Activated T-helper 1 cell treated with anti-CD3 and anti-CD28 coated beads, Interleukin-12 subunit alpha, Interleukin-12 subunit beta, Interleukin-2, Interleukin-4 antibody, amounts not matched to agents 30 ng/mL and 10 ng/mL and 1 ng/mL, durations not matched to agents 14 hours and 24 hours and 36 hours (primary cell): Measurements from ENCODE around the gene PDE4D. TPM values are rescaled to one million over a fixed set of nuclear protein-coding genes. Genes with fewer than 3 reads are reported as not detected.

Experiments used
- DNase-seq: peaks from one replicate; pipeline ENCODE4 v3.0.0; 2021; ENCODE audit warnings: low spot score
- H3K27ac Mint-ChIP-seq: one replicate; pipeline ENCODE4 v1.8.0; 2021; ENCODE audit warnings: mild to moderate bottlenecking, mixed read lengths
- H3K27me3 Mint-ChIP-seq: one replicate; pipeline ENCODE4 v1.8.0; 2022; ENCODE audit warnings: mild to moderate bottlenecking, moderate library complexity, mixed read lengths; ENCODE audit not compliant: insufficient read depth
- H3K36me3 Mint-ChIP-seq: one replicate; pipeline ENCODE4 v1.8.0; 2021; ENCODE audit warnings: low read depth, mixed read lengths
- H3K4me1 Mint-ChIP-seq: one replicate; pipeline ENCODE4 v1.8.0; 2021; ENCODE audit warnings: low read depth, mixed read lengths
- H3K4me3 Mint-ChIP-seq: one replicate; pipeline ENCODE4 v1.8.0; 2021; ENCODE audit warnings: mild to moderate bottlenecking, moderate library complexity, mixed read lengths
- H3K9me3 Mint-ChIP-seq: one replicate; pipeline ENCODE4 v1.8.0; 2021; ENCODE audit warnings: mixed read lengths
- intact Hi-C: fragments of 100-400 bp; cut with micrococcal nuclease; formaldehyde crosslinking; loops from one replicate; pipeline ENCODE4 v1.15.1; 2024
- total RNA-seq: library from RNA; stranded (reverse); gene quantifications from 2 replicates; pipeline ENCODE4 v1.2.3, GENCODE V29; 2022

The PDE4D gene
- total RNA-seq, 1 donor from 2014 or later: 50.6 TPM

DNA sequence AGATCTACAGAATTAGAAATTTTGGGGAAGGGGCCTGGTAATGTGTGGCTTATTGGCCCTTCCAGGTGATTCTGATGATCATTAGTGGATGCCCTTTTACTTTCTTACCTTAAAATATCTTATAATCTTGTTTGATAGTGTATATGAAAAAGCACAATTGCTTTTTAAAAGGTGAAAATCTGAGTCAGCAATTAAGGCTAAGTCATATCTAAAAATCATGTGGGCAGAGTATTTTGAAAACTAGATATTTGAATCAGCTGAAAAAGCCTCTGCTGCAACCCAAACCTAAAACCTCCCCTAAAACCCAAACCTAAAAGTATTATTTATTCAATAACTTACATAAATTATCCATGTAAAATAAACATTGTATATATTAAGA, 359.8 kb downstream of the PDE4D start:
- Mint-ChIP-seq H3K4me3 (no peak overlapping the region), H3K27ac (no peak overlapping the region), H3K4me1 (no peaks in the 10 kb centered on the region), H3K36me3 (no peaks in the 10 kb centered on the region), H3K27me3 (no peaks in the 10 kb centered on the region), H3K9me3 (no peaks in the 10 kb centered on the region)
- DNase-seq: no peak
- intact Hi-C loops: no loop called here

DNA sequence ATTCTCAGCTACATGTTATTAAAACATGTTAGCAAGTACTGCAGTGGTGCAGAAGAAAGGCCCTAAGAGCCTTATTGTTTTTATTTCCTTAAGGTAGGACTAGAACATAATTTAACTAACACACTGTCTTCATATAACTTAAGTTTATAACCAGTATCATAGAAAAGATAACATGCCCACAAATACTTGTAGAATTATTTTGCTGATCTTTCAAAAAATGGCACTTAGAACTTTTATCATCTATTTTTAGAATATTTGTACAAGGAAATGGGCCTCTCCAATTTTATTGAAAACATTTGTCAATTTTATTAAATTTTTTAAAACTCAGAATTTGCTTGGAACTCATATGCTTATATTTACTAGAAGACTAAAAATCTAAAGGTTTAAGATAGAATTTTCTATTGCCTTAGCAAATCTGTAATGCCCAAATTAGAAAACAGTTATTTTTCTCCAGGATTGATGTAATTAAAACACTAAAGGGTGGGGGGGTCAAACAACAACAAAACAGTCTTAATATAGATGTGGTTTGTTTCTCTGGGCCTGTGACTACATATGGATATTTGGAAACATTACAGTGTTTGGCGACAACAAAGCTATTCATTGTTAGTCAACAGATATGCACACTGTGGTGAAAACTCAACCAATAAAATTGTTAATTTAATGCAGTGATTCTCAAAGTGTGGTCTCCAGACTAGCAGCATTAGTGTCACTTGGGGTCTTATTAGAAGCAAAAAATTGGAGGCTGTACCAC, 360.4 kb downstream of the PDE4D start:
- H3K9me3 Mint-ChIP-seq: no peaks in the 10 kb centered on the region
- intact Hi-C loops: no loop called here
- DNase-seq: no peak
- no peak overlapping the region for H3K4me3 Mint-ChIP-seq
- H3K36me3 Mint-ChIP-seq: no peaks in the 10 kb centered on the region
- H3K27ac Mint-ChIP-seq: no peak overlapping the region
- no peaks in the 10 kb centered on the region for H3K4me1 Mint-ChIP-seq
- H3K27me3 Mint-ChIP-seq: no peaks in the 10 kb centered on the region

DNA sequence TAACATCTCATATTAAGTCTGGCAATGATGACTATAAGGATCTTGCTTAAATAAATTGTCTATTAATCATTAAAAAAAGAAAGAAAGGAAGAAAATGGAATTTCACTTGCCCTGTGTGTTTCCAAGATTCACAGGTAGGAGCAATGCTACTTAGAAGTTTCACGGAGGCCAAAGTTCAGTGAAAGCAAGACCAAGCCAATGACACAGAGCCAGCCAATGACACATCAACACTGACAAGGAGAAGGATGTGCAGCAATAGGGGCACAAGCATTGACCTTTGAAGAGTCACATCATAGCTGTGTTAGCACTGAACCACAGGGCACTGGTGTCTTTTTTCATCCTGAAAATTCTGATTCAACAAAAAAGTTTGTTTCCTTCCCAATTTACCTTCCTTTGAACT, 364.3 kb downstream of the PDE4D start:
- H3K27me3 Mint-ChIP-seq: no peaks in the 10 kb centered on the region
- intact Hi-C loops: no loop called here
- H3K27ac Mint-ChIP-seq: no peak overlapping the region
- H3K36me3 Mint-ChIP-seq: peaks cover 2% of the 10 kb centered on the region
- no peak overlapping the region for H3K4me3 Mint-ChIP-seq
- no peaks in the 10 kb centered on the region for H3K4me1 Mint-ChIP-seq
- DNase-seq: no peak
- peaks cover 6% of the 10 kb centered on the region for H3K9me3 Mint-ChIP-seq

GRCh38 chr5:59528202-59528862, 365.2 kb downstream of the PDE4D start:
- Mint-ChIP-seq H3K9me3 (peaks cover 14% of the 10 kb centered on the region), H3K4me3 (no peak overlapping the region), H3K27me3 (no peaks in the 10 kb centered on the region), H3K36me3 (peaks cover 5% of the 10 kb centered on the region), H3K4me1 (no peaks in the 10 kb centered on the region), H3K27ac (no peak overlapping the region)
- intact Hi-C loops: no loop called here
- no peak for DNase-seq

- DNase-seq: no peak
These were observed 367.6 kb downstream of the PDE4D start for GRCh38 chr5:59525957-59526356.

DNA sequence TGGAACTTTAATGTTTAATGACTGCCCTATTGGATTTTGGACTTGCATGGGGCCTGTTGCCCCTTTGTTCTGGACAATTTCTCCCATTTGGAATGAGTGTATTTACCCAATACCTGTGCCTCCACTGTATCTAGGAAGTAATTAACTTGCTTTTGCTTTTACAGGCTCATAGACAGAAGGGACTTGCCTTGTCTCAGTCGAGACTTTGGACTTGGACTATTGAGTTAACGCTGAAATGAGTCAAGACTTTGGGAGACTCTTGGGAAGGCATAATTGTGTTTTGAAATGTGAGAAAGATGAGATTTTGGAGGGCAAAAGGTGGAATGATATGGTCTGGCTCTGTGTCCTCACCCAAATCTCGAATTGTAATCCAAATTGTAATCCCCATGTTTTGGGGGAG, 368.2 kb downstream of the PDE4D start:
- Mint-ChIP-seq H3K27ac (no peak overlapping the region), H3K36me3 (peaks cover 5% of the 10 kb centered on the region), H3K27me3 (no peaks in the 10 kb centered on the region), H3K9me3 (peaks cover 17% of the 10 kb centered on the region), H3K4me3 (no peak overlapping the region), H3K4me1 (no peaks in the 10 kb centered on the region)
- no peak for DNase-seq
- intact Hi-C loops: no loop called here

More at GRCh38 chr5:59525957-59526356, 367.6 kb downstream of the PDE4D start:
- intact Hi-C loops: no loop called here
- H3K27me3 Mint-ChIP-seq: no peaks in the 10 kb centered on the region
- peaks cover 17% of the 10 kb centered on the region for H3K9me3 Mint-ChIP-seq
- H3K4me3 Mint-ChIP-seq: no peak overlapping the region
- H3K4me1 Mint-ChIP-seq: no peaks in the 10 kb centered on the region
- H3K36me3 Mint-ChIP-seq: peaks cover 5% of the 10 kb centered on the region
- H3K27ac Mint-ChIP-seq: no peak overlapping the region

- Mint-ChIP-seq H3K4me3 (no peak overlapping the region), H3K27me3 (no peaks in the 10 kb centered on the region), H3K9me3 (peaks cover 17% of the 10 kb centered on the region), H3K27ac (no peak overlapping the region), H3K4me1 (no peaks in the 10 kb centered on the region), H3K36me3 (peaks cover 5% of the 10 kb centered on the region)
- intact Hi-C loops: no loop called here
- DNase-seq: no peak
These were observed 371.2 kb downstream of the PDE4D start for GRCh38 chr5:59522201-59522831.

GRCh38 chr5:59521476-59521875, 372.1 kb downstream of the PDE4D start:
- H3K27me3 Mint-ChIP-seq: no peaks in the 10 kb centered on the region

DNA sequence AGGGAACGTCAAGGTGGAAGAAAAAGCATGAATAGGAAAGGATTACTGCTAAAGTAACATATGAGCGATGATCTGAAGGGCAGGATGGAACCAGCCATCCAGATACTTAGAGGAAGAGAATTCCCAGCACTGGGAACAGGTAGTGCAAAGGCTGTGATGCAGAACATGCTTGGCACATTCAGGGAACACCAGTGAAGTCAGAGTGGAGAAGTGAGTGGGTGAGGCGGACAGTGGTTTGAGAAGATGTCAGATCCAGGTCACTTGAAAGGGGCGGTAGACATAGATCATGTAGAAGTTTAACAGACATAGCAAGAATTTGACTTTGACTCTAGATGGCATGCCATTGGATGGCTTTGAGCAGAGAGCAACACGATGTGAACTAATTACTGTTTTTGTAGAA, 374.2 kb downstream of the PDE4D start:
- intact Hi-C loops: no loop called here
- Mint-ChIP-seq H3K27me3 (peaks cover 3% of the 10 kb centered on the region), H3K36me3 (peaks cover 4% of the 10 kb centered on the region), H3K9me3 (peaks cover 12% of the 10 kb centered on the region), H3K4me3 (no peak overlapping the region), H3K4me1 (no peaks in the 10 kb centered on the region), H3K27ac (no peak overlapping the region)
- no peak for DNase-seq

More at GRCh38 chr5:59521476-59521875, 372.1 kb downstream of the PDE4D start:
- intact Hi-C loops: no loop called here
- Mint-ChIP-seq H3K9me3 (peaks cover 17% of the 10 kb centered on the region), H3K4me1 (no peaks in the 10 kb centered on the region), H3K4me3 (no peak overlapping the region), H3K36me3 (peaks cover 5% of the 10 kb centered on the region), H3K27ac (no peak overlapping the region)
- DNase-seq: no peak

GRCh38 chr5:59517926-59518585, 375.5 kb downstream of the PDE4D start:
- Mint-ChIP-seq H3K27me3 (peaks cover 3% of the 10 kb centered on the region), H3K4me1 (no peaks in the 10 kb centered on the region), H3K9me3 (peaks cover 2% of the 10 kb centered on the region), H3K36me3 (no peaks in the 10 kb centered on the region), H3K4me3 (no peak overlapping the region), H3K27ac (no peak overlapping the region)
- intact Hi-C loops: no loop called here
- no peak for DNase-seq

- Mint-ChIP-seq H3K9me3 (no peaks in the 10 kb centered on the region), H3K4me3 (no peak overlapping the region), H3K27ac (no peak overlapping the region), H3K36me3 (no peaks in the 10 kb centered on the region), H3K27me3 (peaks cover 8% of the 10 kb centered on the region), H3K4me1 (no peaks in the 10 kb centered on the region)
- no peak for DNase-seq
- intact Hi-C loops: no loop called here
These were observed 377.4 kb downstream of the PDE4D start for GRCh38 chr5:59516161-59516560.

DNA sequence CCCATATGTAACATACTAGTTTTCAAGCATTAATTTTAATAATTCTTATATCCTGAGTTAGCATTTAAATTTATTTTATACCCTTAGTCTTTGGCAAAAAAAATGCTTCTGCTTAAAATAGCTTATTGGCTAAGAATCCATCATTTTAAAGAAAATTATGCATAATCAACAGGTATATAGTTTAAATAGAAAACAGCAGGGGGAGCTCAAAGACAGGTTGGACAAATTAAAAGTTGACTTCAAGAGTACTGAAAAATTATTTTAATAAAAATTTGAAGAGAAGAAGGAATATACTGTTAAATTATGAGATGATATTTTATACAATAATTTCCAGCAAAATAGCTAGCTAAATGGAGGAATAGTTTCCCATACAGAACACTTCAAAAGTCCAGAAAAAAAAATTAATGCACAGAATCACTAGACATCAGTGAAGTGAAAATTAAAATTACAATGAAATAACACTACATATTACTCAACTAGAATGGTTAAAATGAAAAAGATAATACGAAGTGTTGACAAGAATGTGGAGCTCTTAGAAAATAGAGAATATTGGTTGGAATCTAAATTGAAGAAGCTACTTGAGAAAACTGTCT, 387.1 kb downstream of the PDE4D start:
- H3K36me3 Mint-ChIP-seq: no peaks in the 10 kb centered on the region
- no peak overlapping the region for H3K4me3 Mint-ChIP-seq
- no peaks in the 10 kb centered on the region for H3K9me3 Mint-ChIP-seq
- DNase-seq: no peak
- H3K27ac Mint-ChIP-seq: no peak overlapping the region
- intact Hi-C loops: loop anchor here (1.0 kb wide), 3 partner anchors 167 to 294 kb away; no protein-coding TSS in a partner anchor
- H3K4me1 Mint-ChIP-seq: peaks cover 9% of the 10 kb centered on the region
- H3K27me3 Mint-ChIP-seq: peaks cover 12% of the 10 kb centered on the region
